Neural cell (in vitro differentiated cells): ENCODE results near the gene ARL6IP4. TPM values are rescaled to one million over a fixed set of nuclear protein-coding genes. Genes with fewer than 3 reads are reported as not detected.

ENCODE experiments used
- H2AFZ ChIP-seq: fragments of 200-600, 300-800 bp; sonication (generic), shearing (Covaris generic); 2 replicates; pipeline ENCODE4 v1.6.0; 2014; ENCODE audit warnings: low read depth, mild to moderate bottlenecking, antibody characterized with exemption, low read length, moderate library complexity
- H3F3A ChIP-seq: fragments of 200-600 bp; shearing (Covaris generic); 2 replicates; pipeline ENCODE4 v1.6.1; 2016; ENCODE audit warnings: mild to moderate bottlenecking, moderate library complexity, mixed read lengths, antibody characterized with exemption, low read length; ENCODE audit not compliant: insufficient read depth, poor library complexity, severe bottlenecking
- H3K27ac ChIP-seq: fragments of 200-600, 300-800 bp; sonication (generic), shearing (Covaris generic); 2 replicates; pipeline ENCODE4 v1.5.1; 2014; ENCODE audit warnings: mild to moderate bottlenecking, low read length, moderate library complexity
- H3K27me3 ChIP-seq: fragments of 300-800, 200-600 bp; sonication (generic), shearing (Covaris generic); 2 replicates; pipeline ENCODE4 v1.6.0; 2014; ENCODE audit warnings: mild to moderate bottlenecking, low read depth, low read length, moderate library complexity; ENCODE audit not compliant: insufficient read depth
- H3K36me3 ChIP-seq: fragments of 300-800, 200-600 bp; sonication (generic), shearing (Covaris generic); 2 replicates; pipeline ENCODE4 v1.5.1; 2014; ENCODE audit warnings: mild to moderate bottlenecking, antibody characterized with exemption, low read length, moderate library complexity; ENCODE audit not compliant: insufficient read depth
- H3K4me2 ChIP-seq: fragments of 300-800, 200-600 bp; sonication (generic), shearing (Covaris generic); 2 replicates; pipeline ENCODE4 v1.6.0; 2014; ENCODE audit warnings: mild to moderate bottlenecking, low read length
- H3K4me3 ChIP-seq: fragments of 300-800, 200-600 bp; sonication (generic), shearing (Covaris generic); 2 replicates; pipeline ENCODE4 v1.5.1; 2014; ENCODE audit warnings: mild to moderate bottlenecking, low read length, moderate library complexity
- H3K79me2 ChIP-seq: fragments of 200-600 bp; shearing (Covaris generic); replicated peaks from 2 replicates; pipeline ENCODE4 v1.6.0; 2014; ENCODE audit warnings: mild to moderate bottlenecking, low read length, moderate library complexity; ENCODE audit not compliant: insufficient read depth
- H3K9ac ChIP-seq: fragments of 300-800, 200-600 bp; sonication (generic), shearing (Covaris generic); 2 replicates; pipeline ENCODE4 v1.6.1; 2016; ENCODE audit warnings: mild to moderate bottlenecking, low read length, mixed read lengths
- H3K9me2 ChIP-seq: fragments of 200-600 bp; shearing (Covaris generic); 2 replicates; pipeline ENCODE4 v1.6.1; 2016; ENCODE audit warnings: mild to moderate bottlenecking, low read length, mixed read lengths; ENCODE audit not compliant: insufficient read depth
- H3K9me3 ChIP-seq: fragments of 200-600, 300-800 bp; sonication (generic), shearing (Covaris generic); 2 replicates; pipeline ENCODE4 v1.6.1; 2016; ENCODE audit warnings: mild to moderate bottlenecking, mixed run types, low read length, moderate library complexity, mixed read lengths
- H4K20me1 ChIP-seq: fragments of 200-600 bp; shearing (Covaris generic); 2 replicates; pipeline ENCODE4 v1.6.1; 2016; ENCODE audit warnings: mild to moderate bottlenecking, mixed run types; ENCODE audit not compliant: insufficient read depth
- EP300 ChIP-seq: fragments of 450-650 bp; conservative IDR thresholded peaks from 2 replicates; pipeline ENCODE4 v1.6.1; 2014; ENCODE audit warnings: antibody characterized with exemption, mild to moderate bottlenecking, moderate library complexity; ENCODE audit not compliant: poor library complexity, severe bottlenecking
- EZH2 ChIP-seq: fragments of 200-600, 300-800 bp; shearing (Covaris generic), sonication (generic); IDR thresholded peaks from 2 replicates; pipeline ENCODE4 v1.6.1; 2014; ENCODE audit warnings: antibody characterized with exemption, low read length, borderline replicate concordance, mild to moderate bottlenecking; ENCODE audit not compliant: insufficient read depth, poor library complexity, severe bottlenecking
- MXI1 ChIP-seq: fragments of 450-650 bp; conservative IDR thresholded peaks from 2 replicates; pipeline ENCODE4 v1.6.1; 2014; ENCODE audit warnings: antibody characterized with exemption, mild to moderate bottlenecking; ENCODE audit not compliant: poor library complexity, severe bottlenecking
- POLR2AphosphoS5 ChIP-seq: IDR thresholded peaks from 2 replicates; pipeline ENCODE4 v1.6.1; 2012
- RAD21 ChIP-seq: fragments of 450-650 bp; conservative IDR thresholded peaks from 2 replicates; pipeline ENCODE4 v1.6.1; 2014; ENCODE audit warnings: antibody characterized with exemption, mild to moderate bottlenecking, moderate library complexity
- SMC3 ChIP-seq: fragments of 450-650 bp; conservative IDR thresholded peaks from 2 replicates; pipeline ENCODE4 v1.6.1; 2014; ENCODE audit warnings: antibody characterized with exemption, mild to moderate bottlenecking, moderate library complexity; ENCODE audit not compliant: poor library complexity
- TAF1 ChIP-seq: IDR thresholded peaks from 2 replicates; pipeline ENCODE4 v1.6.1; 2012; ENCODE audit warnings: low read depth
- polyA plus RNA-seq: library from polyadenylated mRNA; depleted of rRNA; stranded (reverse); fragments of >200 nt; gene quantifications from 2 replicates; pipeline ENCODE4 v1.2.3, GENCODE V29; 2014
- TF ChIP-seq, protein P1 (sequence below): fragments of 450-650 bp; IDR thresholded peaks from 2 replicates; pipeline ENCODE4 v1.5.1; 2014; ENCODE audit warnings: antibody characterized with exemption, mild to moderate bottlenecking, moderate library complexity; ENCODE audit not compliant: poor library complexity, severe bottlenecking
- TF ChIP-seq, protein P2 (sequence below): IDR thresholded peaks from 2 replicates; pipeline ENCODE4 v1.6.1; 2012; ENCODE audit warnings: borderline replicate concordance

ARL6IP4 gene
- polyA plus RNA-seq, 1 donor from 2014 or later: 190 TPM

DNA sequence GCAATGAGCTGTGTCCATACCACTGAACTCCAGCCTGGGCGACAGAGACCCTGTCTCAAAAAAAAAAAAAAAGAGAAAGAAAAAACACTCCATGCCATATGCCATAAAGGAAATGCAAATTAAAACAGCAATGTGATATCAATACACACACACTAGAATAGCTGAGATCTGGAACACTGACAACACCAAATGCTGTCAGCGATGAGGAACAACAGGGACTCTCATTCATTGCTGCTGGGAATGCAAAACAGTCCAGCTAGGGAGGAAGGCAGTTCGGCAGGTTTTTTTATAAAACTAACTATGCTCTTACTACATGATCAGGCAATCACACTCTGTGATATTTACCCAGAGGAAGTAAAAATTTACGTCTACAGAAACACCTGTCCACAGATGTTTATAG, 10.8 kb upstream of the ARL6IP4 start:
- Histone ChIP-seq H3K4me3 (no peak overlapping the region), H3K36me3 (no peaks in the 10 kb centered on the region), H4K20me1 (no peaks in the 10 kb centered on the region), H3K9me3 (no peaks in the 10 kb centered on the region), H3F3A (no peaks in the 10 kb centered on the region), H2AFZ (no peak overlapping the region), H3K9ac (no peak overlapping the region), H3K9me2 (no peaks in the 10 kb centered on the region), H3K27ac (no peak overlapping the region), H3K79me2 (no peaks in the 10 kb centered on the region), H3K4me2 (no peak overlapping the region), H3K27me3 (no peaks in the 10 kb centered on the region)
- no peak for TF ChIP-seq TAF1
- TF ChIP-seq POLR2AphosphoS5: no peak
- TF ChIP-seq, protein P1, sequence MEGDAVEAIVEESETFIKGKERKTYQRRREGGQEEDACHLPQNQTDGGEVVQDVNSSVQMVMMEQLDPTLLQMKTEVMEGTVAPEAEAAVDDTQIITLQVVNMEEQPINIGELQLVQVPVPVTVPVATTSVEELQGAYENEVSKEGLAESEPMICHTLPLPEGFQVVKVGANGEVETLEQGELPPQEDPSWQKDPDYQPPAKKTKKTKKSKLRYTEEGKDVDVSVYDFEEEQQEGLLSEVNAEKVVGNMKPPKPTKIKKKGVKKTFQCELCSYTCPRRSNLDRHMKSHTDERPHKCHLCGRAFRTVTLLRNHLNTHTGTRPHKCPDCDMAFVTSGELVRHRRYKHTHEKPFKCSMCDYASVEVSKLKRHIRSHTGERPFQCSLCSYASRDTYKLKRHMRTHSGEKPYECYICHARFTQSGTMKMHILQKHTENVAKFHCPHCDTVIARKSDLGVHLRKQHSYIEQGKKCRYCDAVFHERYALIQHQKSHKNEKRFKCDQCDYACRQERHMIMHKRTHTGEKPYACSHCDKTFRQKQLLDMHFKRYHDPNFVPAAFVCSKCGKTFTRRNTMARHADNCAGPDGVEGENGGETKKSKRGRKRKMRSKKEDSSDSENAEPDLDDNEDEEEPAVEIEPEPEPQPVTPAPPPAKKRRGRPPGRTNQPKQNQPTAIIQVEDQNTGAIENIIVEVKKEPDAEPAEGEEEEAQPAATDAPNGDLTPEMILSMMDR: no peak
- no peak for TF ChIP-seq MXI1
- no peak for TF ChIP-seq EZH2

DNA sequence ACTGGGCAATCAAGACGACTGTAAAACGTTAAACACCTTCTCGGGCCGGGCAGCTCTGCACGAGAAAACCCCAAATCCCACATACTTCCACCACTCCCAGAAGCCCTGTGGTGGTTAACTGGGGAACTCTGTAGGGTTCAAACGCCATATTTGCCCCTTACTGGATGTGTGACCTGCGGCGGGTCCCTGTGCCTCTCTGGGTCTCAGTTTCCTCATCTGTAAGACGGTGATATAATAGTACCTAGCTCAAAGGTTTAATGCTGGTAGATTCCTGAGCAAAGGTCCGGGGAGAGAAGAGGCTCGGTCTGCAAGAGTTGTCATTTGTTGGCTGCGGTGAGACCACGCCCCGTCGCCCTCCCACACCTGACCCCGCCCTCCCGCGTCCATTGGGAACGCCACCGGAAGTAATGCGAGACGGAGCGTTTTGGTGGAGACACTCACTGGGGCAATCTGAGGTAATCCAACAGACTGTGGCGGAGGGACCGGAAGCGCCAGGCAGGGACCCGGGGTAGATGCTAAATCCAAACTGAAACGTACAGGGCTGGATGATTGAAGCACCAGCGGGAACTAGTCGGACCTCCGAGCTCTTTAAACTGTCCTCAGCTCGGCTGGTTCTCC, 6.1 kb upstream of the ARL6IP4 start:
- H3K27me3 ChIP-seq: no peaks in the 10 kb centered on the region
- H3K9me3 ChIP-seq: no peaks in the 10 kb centered on the region
- H2AFZ ChIP-seq: peak overlapping the region; percentile 99

More for the DNA sequence above, 6.1 kb upstream of the ARL6IP4 start:
- TF ChIP-seq POLR2AphosphoS5 (no peak), RAD21 (no peak), MXI1 (no peak), SMC3 (no peak), EP300 (peak; percentile 33), TAF1 (no peak)
- TF ChIP-seq, protein P2, sequence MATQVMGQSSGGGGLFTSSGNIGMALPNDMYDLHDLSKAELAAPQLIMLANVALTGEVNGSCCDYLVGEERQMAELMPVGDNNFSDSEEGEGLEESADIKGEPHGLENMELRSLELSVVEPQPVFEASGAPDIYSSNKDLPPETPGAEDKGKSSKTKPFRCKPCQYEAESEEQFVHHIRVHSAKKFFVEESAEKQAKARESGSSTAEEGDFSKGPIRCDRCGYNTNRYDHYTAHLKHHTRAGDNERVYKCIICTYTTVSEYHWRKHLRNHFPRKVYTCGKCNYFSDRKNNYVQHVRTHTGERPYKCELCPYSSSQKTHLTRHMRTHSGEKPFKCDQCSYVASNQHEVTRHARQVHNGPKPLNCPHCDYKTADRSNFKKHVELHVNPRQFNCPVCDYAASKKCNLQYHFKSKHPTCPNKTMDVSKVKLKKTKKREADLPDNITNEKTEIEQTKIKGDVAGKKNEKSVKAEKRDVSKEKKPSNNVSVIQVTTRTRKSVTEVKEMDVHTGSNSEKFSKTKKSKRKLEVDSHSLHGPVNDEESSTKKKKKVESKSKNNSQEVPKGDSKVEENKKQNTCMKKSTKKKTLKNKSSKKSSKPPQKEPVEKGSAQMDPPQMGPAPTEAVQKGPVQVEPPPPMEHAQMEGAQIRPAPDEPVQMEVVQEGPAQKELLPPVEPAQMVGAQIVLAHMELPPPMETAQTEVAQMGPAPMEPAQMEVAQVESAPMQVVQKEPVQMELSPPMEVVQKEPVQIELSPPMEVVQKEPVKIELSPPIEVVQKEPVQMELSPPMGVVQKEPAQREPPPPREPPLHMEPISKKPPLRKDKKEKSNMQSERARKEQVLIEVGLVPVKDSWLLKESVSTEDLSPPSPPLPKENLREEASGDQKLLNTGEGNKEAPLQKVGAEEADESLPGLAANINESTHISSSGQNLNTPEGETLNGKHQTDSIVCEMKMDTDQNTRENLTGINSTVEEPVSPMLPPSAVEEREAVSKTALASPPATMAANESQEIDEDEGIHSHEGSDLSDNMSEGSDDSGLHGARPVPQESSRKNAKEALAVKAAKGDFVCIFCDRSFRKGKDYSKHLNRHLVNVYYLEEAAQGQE: no peak
- TF ChIP-seq, protein P1: no peak
- peak overlapping the region; percentile 99 for H3K9ac ChIP-seq
- H3K4me3 ChIP-seq: peak overlapping the region; percentile 99
- H3K9me2 ChIP-seq: no peaks in the 10 kb centered on the region
- peak overlapping the region; percentile 100 for H3K27ac ChIP-seq
- no peaks in the 10 kb centered on the region for H4K20me1 ChIP-seq
- H3F3A ChIP-seq: no peaks in the 10 kb centered on the region
- H3K4me2 ChIP-seq: peak overlapping the region; percentile 74
- H3K79me2 ChIP-seq: peaks cover 4% of the 10 kb centered on the region
- no peaks in the 10 kb centered on the region for H3K36me3 ChIP-seq
